Astrocyte of the spinal cord (primary cell): ENCODE data around the gene RNF17.

Experiments
- DNase-seq: peaks from one replicate; pipeline ENCODE4 v3.0.0; 2011; ENCODE audit warnings: low read depth, low spot score
- H3K4me3 ChIP-seq: 2 replicates; pipeline ENCODE4 v1.5.1; 2011; ENCODE audit warnings: low read depth, mild to moderate bottlenecking, low read length, moderate library complexity
- in situ Hi-C: cut with HindIII; loops from 2 replicates; pipeline ENCODE4 v1.10.0; 2017; ENCODE audit warnings: low sequenced_read_pairs
- TF ChIP-seq, protein P1 (sequence below): IDR thresholded peaks from 2 replicates; pipeline ENCODE4 v1.5.1; 2012; ENCODE audit warnings: low read depth, mild to moderate bottlenecking, low read length, inconsistent platforms

Gene RNF17

DNA sequence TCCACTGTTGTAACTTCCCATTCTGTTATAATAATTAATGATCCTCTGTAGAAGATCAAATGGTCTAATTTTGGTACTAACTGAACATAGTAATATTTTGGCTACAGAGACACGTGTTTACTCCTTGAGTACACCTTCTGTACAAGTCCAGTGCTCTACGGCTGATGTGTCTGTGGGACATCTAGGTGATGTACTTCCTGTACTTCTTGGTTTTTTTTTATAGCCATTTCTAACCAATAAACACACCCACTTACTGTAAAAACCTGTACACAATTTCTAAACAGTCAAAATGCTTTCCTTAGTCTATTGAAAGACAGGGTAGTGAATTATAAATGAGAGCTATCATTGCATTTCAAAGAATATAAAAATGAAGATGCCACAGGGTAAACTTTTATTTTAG, 118.7 kb downstream of the RNF17 start:
- no peak overlapping the region for H3K4me3 ChIP-seq
- DNase-seq = no peak
- in situ Hi-C loops = no loop called here
- TF ChIP-seq, protein P1, sequence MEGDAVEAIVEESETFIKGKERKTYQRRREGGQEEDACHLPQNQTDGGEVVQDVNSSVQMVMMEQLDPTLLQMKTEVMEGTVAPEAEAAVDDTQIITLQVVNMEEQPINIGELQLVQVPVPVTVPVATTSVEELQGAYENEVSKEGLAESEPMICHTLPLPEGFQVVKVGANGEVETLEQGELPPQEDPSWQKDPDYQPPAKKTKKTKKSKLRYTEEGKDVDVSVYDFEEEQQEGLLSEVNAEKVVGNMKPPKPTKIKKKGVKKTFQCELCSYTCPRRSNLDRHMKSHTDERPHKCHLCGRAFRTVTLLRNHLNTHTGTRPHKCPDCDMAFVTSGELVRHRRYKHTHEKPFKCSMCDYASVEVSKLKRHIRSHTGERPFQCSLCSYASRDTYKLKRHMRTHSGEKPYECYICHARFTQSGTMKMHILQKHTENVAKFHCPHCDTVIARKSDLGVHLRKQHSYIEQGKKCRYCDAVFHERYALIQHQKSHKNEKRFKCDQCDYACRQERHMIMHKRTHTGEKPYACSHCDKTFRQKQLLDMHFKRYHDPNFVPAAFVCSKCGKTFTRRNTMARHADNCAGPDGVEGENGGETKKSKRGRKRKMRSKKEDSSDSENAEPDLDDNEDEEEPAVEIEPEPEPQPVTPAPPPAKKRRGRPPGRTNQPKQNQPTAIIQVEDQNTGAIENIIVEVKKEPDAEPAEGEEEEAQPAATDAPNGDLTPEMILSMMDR = no peak

DNA sequence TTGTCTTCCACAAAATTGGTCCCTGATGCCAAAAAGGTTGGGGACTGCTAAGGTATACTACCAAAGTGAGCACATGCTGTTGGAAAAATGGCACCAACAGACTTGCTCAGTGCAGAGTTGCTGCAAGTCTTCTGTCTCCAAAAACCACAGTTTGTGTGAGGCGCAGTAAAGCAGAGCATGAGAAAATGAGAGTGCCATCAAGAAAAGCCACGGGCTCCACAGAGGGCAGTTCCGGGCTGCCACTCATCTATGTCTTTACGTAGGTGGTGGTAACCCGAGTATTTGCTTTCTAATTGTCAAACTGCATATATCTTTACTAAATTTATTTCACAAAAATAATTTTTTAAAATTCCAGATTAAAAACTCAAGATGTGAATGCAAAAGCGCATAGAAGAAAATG, 123.8 kb downstream of the RNF17 start:
- TF ChIP-seq, protein P1 = no peak
- no peak for DNase-seq
- in situ Hi-C loops = no loop called here
- H3K4me3 ChIP-seq = no peak overlapping the region

DNA sequence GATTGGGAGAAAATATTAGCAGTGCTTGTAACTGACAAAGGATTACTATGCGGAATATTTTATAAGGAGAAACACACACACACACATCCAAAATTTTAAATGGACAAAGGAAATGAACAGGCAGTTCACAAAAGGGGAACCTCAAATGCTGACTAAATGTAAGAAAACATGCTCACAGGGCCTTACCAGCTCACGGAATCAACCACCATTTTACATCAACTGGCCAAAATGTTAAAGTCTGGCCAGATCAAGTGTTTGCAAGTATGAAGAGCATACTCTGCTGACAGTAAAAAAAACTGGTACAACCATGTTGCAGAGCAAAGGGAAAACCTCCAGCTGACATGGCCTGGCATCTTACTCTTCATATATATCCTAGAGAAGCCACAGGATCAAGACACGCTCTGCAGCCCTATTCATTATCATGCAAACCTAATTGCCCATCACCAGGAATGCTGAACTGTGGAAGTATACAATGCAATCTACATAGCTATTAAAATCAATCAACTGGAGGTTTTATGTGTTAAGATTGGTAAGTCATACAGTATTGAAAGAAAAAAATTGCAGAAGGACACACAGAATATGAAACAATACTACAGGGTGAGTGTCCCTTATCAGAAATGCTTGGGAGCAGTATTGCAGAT, 124.4 kb downstream of the RNF17 start:
- DNase-seq = no peak
- TF ChIP-seq, protein P1 = no peak
- in situ Hi-C loops = no loop called here
- no peak overlapping the region for H3K4me3 ChIP-seq

DNA sequence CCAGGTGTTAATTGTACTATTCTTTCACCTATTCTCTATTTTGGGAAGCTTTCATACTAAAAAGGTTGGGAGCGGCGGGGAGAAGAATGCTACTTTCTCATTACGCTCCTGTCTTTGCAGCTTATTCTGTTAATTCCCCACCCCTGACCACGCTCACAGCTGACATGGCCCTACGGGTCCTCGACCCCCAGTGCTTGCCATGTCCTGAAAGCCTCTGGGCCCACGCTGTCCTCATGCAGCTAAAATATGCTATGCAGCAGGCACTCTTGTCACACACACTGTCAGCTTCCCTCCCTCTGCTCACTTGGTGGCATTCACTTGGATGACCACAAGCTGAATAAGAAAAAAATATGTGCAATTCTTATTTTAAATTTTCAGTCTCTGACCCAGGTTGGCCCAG, 126.3 kb downstream of the RNF17 start:
- TF ChIP-seq, protein P1 = no peak
- in situ Hi-C loops = no loop called here

DNA sequence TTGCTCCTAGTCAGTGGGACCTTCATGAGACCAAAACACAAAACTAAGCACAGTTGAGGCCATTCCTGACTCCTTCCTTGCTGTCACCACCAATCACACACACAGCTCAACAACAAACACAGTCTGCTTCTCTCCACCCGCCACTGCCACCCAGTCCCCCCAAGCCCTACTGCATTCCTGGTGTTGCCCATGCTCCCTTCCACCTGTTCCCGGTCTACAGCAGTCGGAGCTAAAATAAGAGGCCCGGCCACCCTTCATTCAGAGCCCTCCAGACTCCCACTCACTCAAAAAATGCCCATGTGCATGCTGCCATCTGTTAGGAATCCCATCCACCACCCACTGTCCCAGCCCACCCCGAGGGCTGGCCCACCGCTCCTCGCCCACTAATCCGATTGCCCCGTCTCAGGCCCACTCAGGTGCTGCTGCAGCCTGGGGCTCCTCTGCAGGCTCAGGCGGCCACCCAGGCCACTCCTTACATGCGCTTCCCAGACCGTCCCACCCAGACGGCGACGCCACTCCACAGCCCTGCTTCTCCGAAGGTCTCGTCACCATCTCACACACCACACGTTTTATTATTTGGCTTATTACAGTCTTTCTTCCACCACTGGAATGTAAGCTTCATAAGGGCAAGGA, 127.6 kb downstream of the RNF17 start:
- in situ Hi-C loops = no loop called here
- no peak overlapping the region for H3K4me3 ChIP-seq
- DNase-seq = no peak
- TF ChIP-seq, protein P1 = no peak

More for the DNA sequence above, 126.3 kb downstream of the RNF17 start:
- no peak overlapping the region for H3K4me3 ChIP-seq
- no peak for DNase-seq

DNA sequence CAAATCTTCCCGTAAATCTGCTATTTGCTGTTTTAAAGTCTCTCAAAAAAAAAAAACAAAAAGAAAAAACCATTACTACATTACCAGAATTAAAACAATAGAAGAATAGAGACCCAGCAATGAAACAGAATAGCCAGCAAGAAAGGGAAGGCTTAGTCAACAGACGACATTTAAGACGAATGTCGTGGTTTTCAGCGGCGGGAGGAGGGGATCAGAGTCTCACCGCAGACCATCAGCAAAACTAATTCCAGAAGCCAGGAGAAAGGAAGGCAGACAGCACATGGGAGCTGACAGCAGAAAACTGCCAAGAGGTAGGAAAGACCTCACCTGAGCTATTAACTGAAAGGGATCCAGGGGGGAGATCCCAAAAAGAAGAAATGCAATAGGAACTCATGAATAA, 128.9 kb downstream of the RNF17 start:
- in situ Hi-C loops = no loop called here
- DNase-seq = peak; percentile 22
- TF ChIP-seq, protein P1 = no peak
- no peak overlapping the region for H3K4me3 ChIP-seq
